Chondrocyte (in vitro differentiated cells): ENCODE data around the gene NOG. TPM values are rescaled to one million over a fixed set of nuclear protein-coding genes. Genes with fewer than 3 reads are reported as not detected.

Experiments used
- DNase-seq: peaks from one replicate; pipeline ENCODE4 v3.0.0; 2021; ENCODE audit warnings: mixed read lengths, low spot score
- H3K27ac Mint-ChIP-seq: one replicate; pipeline ENCODE4 v1.8.0; 2021; ENCODE audit warnings: mild to moderate bottlenecking, moderate library complexity, mixed read lengths; ENCODE audit not compliant: unreplicated experiment
- H3K27me3 Mint-ChIP-seq: 2 replicates; pipeline ENCODE4 v1.8.0; 2021; ENCODE audit warnings: low read depth, mixed read lengths
- H3K36me3 Mint-ChIP-seq: 2 replicates; pipeline ENCODE4 v1.8.0; 2021; ENCODE audit warnings: low read depth, mixed read lengths
- H3K4me1 Mint-ChIP-seq: 2 replicates; pipeline ENCODE4 v1.8.0; 2021; ENCODE audit warnings: low read depth, mild to moderate bottlenecking, mixed read lengths
- H3K4me3 Mint-ChIP-seq: one replicate; pipeline ENCODE4 v1.8.0; 2021; ENCODE audit warnings: mild to moderate bottlenecking, moderate library complexity, mixed read lengths; ENCODE audit not compliant: unreplicated experiment
- H3K9me3 Mint-ChIP-seq: 2 replicates; pipeline ENCODE4 v1.8.0; 2021; ENCODE audit warnings: low read depth, mixed read lengths
- total RNA-seq: library from RNA; stranded (reverse); gene quantifications from 3 replicates; pipeline ENCODE4 v1.2.1, GENCODE V29; 2021
- TF ChIP-seq, protein P1 (sequence below): fragments of 200-600 bp; sonication (generic); IDR thresholded peaks from 2 replicates; pipeline ENCODE4 v1.5.0; 2021; ENCODE audit warnings: antibody characterized with exemption, mild to moderate bottlenecking, moderate library complexity

Gene NOG
- total RNA-seq, 1 donor from 2014 or later: 1.4 TPM

DNA sequence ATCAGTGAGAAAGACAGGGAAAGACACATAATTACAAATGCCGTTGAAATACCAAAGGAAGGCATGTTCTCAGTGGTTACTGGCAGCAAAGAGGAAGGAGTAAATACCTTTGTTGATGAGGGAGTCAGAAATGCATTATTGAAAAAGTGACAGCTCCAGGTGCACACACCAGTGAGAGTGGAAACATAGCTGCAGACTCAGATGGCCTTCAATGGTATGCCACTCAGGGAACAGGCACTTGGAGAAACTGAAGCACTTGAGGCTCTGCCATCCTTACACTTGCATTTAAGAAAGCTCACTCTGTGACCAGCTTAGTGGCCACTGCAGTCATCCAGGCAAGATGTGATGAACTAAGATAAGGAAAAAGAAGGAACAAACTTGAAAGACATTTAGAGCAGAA lies 29.9 kb downstream of the NOG start:
- Mint-ChIP-seq H3K27me3 (peaks cover 21% of the 10 kb centered on the region), H3K4me3 (no peak overlapping the region), H3K4me1 (no peaks in the 10 kb centered on the region), H3K36me3 (no peaks in the 10 kb centered on the region), H3K27ac (no peak overlapping the region), H3K9me3 (no peaks in the 10 kb centered on the region)
- TF ChIP-seq, protein P1, sequence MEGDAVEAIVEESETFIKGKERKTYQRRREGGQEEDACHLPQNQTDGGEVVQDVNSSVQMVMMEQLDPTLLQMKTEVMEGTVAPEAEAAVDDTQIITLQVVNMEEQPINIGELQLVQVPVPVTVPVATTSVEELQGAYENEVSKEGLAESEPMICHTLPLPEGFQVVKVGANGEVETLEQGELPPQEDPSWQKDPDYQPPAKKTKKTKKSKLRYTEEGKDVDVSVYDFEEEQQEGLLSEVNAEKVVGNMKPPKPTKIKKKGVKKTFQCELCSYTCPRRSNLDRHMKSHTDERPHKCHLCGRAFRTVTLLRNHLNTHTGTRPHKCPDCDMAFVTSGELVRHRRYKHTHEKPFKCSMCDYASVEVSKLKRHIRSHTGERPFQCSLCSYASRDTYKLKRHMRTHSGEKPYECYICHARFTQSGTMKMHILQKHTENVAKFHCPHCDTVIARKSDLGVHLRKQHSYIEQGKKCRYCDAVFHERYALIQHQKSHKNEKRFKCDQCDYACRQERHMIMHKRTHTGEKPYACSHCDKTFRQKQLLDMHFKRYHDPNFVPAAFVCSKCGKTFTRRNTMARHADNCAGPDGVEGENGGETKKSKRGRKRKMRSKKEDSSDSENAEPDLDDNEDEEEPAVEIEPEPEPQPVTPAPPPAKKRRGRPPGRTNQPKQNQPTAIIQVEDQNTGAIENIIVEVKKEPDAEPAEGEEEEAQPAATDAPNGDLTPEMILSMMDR: no peak
- DNase-seq: no peak

DNA sequence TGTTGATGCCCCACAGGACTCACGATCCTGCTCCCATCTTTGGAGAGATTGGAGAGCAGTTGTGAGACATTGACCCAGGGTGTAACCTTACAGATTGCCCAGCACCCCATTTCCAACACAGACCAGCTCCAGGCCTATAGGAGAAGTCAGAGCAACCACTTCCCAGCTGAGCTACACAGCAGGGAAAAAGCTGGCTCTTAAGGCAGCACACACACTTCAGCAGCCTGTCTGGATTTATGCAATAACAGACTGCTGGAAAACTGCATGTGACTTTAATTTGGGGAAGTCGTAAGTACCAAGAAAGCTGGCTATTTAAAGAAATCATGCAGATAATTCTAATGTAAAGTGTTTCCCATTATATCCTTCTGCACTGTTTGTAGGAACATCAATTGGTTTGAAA lies 30.8 kb downstream of the NOG start:
- no peak for DNase-seq
- H3K4me1 Mint-ChIP-seq: no peaks in the 10 kb centered on the region
- H3K27ac Mint-ChIP-seq: no peak overlapping the region
- H3K27me3 Mint-ChIP-seq: peaks cover 24% of the 10 kb centered on the region
- H3K4me3 Mint-ChIP-seq: no peak overlapping the region
- no peaks in the 10 kb centered on the region for H3K36me3 Mint-ChIP-seq
- TF ChIP-seq, protein P1: no peak
- H3K9me3 Mint-ChIP-seq: no peaks in the 10 kb centered on the region

DNA sequence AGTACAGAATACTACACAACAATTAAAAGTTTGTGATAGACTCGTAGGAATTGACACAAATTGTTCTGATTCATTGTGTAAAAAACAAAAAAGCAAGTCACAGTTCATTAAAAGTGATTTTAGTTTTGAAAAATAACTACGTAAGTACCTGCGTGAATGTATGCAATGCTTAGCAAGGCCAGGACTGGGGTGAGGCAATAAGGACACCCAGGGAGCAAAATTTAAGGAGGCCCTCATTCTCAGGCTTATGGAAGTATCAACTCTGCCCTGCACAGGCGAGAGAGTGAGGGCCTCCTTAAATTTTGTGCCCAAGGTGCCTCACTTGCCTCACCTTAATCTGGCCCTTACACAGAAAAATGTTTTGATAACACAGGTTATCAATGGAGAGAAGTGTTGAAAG lies 31.4 kb downstream of the NOG start:
- Mint-ChIP-seq H3K9me3 (no peaks in the 10 kb centered on the region), H3K4me3 (no peak overlapping the region), H3K27me3 (peaks cover 25% of the 10 kb centered on the region), H3K27ac (no peak overlapping the region), H3K36me3 (no peaks in the 10 kb centered on the region), H3K4me1 (no peaks in the 10 kb centered on the region)
- no peak for DNase-seq
- TF ChIP-seq, protein P1: no peak

DNA sequence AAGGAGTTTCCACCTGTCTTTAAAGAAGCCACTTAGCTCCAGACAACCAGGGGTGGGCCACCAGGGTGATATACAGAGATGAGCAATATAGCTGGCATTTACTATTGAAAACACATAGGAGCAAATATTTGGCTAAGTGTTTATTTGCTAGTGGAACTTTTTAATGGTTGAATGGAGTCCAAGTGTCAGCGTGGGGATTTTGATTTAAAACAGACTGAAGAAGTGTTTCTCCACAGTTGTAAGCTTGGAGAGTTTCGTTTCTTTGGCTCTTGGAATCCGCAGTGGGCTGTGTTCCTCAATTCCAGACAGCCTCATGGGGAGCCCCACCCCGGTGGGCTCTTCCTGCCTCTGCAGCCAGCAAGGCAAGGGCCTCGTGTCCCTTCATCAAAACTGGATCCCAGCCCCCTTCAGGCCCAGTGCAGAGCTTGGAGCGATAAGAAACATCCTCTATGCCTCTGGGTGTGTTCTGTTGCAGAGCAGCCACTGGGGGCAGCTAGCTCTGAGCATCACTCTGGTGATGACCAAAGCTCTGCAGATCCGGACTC lies 36.1 kb downstream of the NOG start:
- Mint-ChIP-seq H3K27me3 (peaks cover 30% of the 10 kb centered on the region), H3K27ac (no peak overlapping the region), H3K4me3 (no peak overlapping the region), H3K36me3 (no peaks in the 10 kb centered on the region), H3K4me1 (no peaks in the 10 kb centered on the region), H3K9me3 (no peaks in the 10 kb centered on the region)
- TF ChIP-seq, protein P1: peak; percentile 54
- DNase-seq: no peak

DNA sequence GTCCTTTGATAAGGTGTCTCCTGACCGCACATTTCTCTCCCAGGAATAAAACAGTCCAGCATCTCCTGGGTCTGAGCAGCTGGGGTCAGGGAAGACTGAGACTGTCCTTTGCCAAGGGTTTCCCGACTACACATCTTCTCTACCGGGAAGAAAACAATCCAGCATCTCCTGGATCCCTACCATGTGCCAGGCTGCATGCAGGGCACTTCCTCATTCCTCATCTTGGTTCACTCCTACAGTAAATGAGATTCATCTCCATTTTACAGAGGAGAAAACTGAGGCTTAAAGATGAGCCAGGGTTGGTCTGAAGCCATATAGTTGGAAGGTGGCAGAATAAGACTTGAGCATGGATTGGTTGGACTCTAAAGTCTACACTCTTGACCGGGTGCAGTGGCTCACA lies 36.7 kb downstream of the NOG start:
- Mint-ChIP-seq H3K27me3 (peaks cover 30% of the 10 kb centered on the region), H3K4me3 (no peak overlapping the region), H3K4me1 (no peaks in the 10 kb centered on the region), H3K9me3 (no peaks in the 10 kb centered on the region), H3K36me3 (no peaks in the 10 kb centered on the region), H3K27ac (no peak overlapping the region)
- no peak for DNase-seq
- TF ChIP-seq, protein P1: peak; percentile 4
